Thyroid gland (tissue), 4 donors: Measurements from ENCODE around the gene ITGB4. TPM values are rescaled to one million over a fixed set of nuclear protein-coding genes. Genes with fewer than 3 reads are reported as not detected.

Experiments
- DNase-seq, 2 donors: peaks; one replicate each; pipeline ENCODE4 v3.0.0-alpha.2; 2019
- H3K27ac ChIP-seq, 3 donors: fragments of 200-600 bp; sonication (generic); 1 replicate in 2 of 3; 2 replicates in 1 of 3; pipeline ENCODE4 v1.5.1; 2016 to 2019; ENCODE audit warnings: mild to moderate bottlenecking in 1 of 3, moderate library complexity in 1 of 3
- H3K27me3 ChIP-seq: fragments of 200-600 bp; sonication (generic); one replicate; pipeline ENCODE4 v1.5.1; 2019
- H3K36me3 ChIP-seq, 2 donors: fragments of 200-600 bp; sonication (generic); one replicate each; pipeline ENCODE4 v1.5.1; 2016 to 2019
- H3K4me1 ChIP-seq, 2 donors: fragments of 200-600 bp; sonication (generic); one replicate each; pipeline ENCODE4 v1.5.1; 2017 to 2019
- H3K4me3 ChIP-seq, 3 donors: fragments of 200-600 bp; sonication (generic); replicated peaks in 1 of 3; 1 replicate in 2 of 3; 2 replicates in 1 of 3; pipeline ENCODE4 v1.5.1; 2016; ENCODE audit warnings: mild to moderate bottlenecking in 1 of 3
- H3K9me3 ChIP-seq: fragments of 200-600 bp; sonication (generic); one replicate; pipeline ENCODE4 v1.5.1; 2017
- CTCF ChIP-seq, 6 experiments: fragments of 200-600 bp in 3 of 6; fragments of 450-650 bp in 3 of 6; sonication (generic) in 3 of 6; IDR thresholded peaks; one replicate each; pipeline ENCODE4 v1.5.1; 2016 to 2019; ENCODE audit warnings: antibody characterized with exemption in 6 of 6, mild to moderate bottlenecking in 2 of 6, inconsistent platforms in 1 of 6, moderate library complexity in 1 of 6
- POLR2A ChIP-seq, 2 donors: fragments of 450-650 bp; IDR thresholded peaks; one replicate each; pipeline ENCODE4 v1.6.1; 2017; ENCODE audit warnings: antibody characterized with exemption in 2 of 2, mild to moderate bottlenecking in 2 of 2, moderate library complexity in 1 of 2
- WGBS, 2 donors: methylation state at CpG; one replicate each; pipeline ENCODE4 v1.1.5; 2017; 5-methylcytosine and 5-hydroxymethylcytosine counted together
- intact Hi-C: fragments of 100-400 bp; cut with DNase I; formaldehyde crosslinking; loops from one replicate; pipeline ENCODE4 v1.15.1; 2023
- total RNA-seq, 4 donors: library from RNA; depleted of rRNA; stranded (reverse); fragments of >200 nt; gene quantifications; one replicate each; pipeline ENCODE4 v1.2.3, GENCODE V29; 2016

The ITGB4 gene
- total RNA-seq, 4 donors from 2014 or later, result 19.7 to 27.3 (median 23.1) TPM

GRCh38 chr17:75729351-75729750, 8.1 kb downstream of the ITGB4 start:
- Histone ChIP-seq H3K4me3 (no peak overlapping the region), H3K27me3 (no peaks in the 10 kb centered on the region), H3K36me3 (peaks cover 0 to 3% of the 10 kb centered on the region in 2 donors), H3K4me1 (no peaks in the 10 kb centered on the region), H3K27ac (no peak overlapping the region), H3K9me3 (no peaks in the 10 kb centered on the region)
- 80 to 90% methylated on average over 1 to 7 of the region's 7 CpGs for WGBS, 2 donors
- TF ChIP-seq POLR2A (IDR thresholded peaks at IDR 0.05) (no peak), CTCF (IDR thresholded peaks at IDR 0.05) (no peak)
- no peak for DNase-seq
- intact Hi-C loops, result no loop called here

- Histone ChIP-seq H3K4me1 (no peaks in the 10 kb centered on the region), H3K27ac (no peak overlapping the region), H3K9me3 (no peaks in the 10 kb centered on the region), H3K4me3 (no peak overlapping the region), H3K27me3 (no peaks in the 10 kb centered on the region), H3K36me3 (peaks cover 0 to 3% of the 10 kb centered on the region in 2 donors)
- intact Hi-C loops, result no loop called here
- WGBS, 2 donors, result 90 to 92% methylated on average over 11 to 19 of the region's 24 CpGs
- no peak for TF ChIP-seq CTCF (IDR thresholded peaks at IDR 0.05)
- no peak for TF ChIP-seq POLR2A (IDR thresholded peaks at IDR 0.05)
- DNase-seq, result no peak
Observed at GRCh38 chr17:75730065-75730464, 8.8 kb downstream of the ITGB4 start.

GRCh38 chr17:75731086-75731715, 9.9 kb downstream of the ITGB4 start:
- Histone ChIP-seq H3K4me1 (no peaks in the 10 kb centered on the region), H3K9me3 (no peaks in the 10 kb centered on the region), H3K36me3 (peaks cover 0 to 3% of the 10 kb centered on the region in 2 donors), H3K27ac (no peak overlapping the region), H3K27me3 (no peaks in the 10 kb centered on the region), H3K4me3 (no peak overlapping the region)
- 83 to 94% methylated on average over 10 to 24 of the region's 26 CpGs for WGBS, 2 donors
- TF ChIP-seq CTCF (IDR thresholded peaks at IDR 0.05), result no peak
- intact Hi-C loops, result no loop called here
- DNase-seq, result no peak

- no peak overlapping the region for H3K27ac ChIP-seq
- no peak for TF ChIP-seq POLR2A (IDR thresholded peaks at IDR 0.05)
- TF ChIP-seq CTCF (IDR thresholded peaks at IDR 0.05), result no peak
- H3K4me3 ChIP-seq, result no peak overlapping the region
- intact Hi-C loops, result no loop called here
- H3K27me3 ChIP-seq, result no peaks in the 10 kb centered on the region
- H3K9me3 ChIP-seq, result no peaks in the 10 kb centered on the region
- no peak for DNase-seq
- WGBS, 2 donors, result 91 to 95% methylated on average over 21 to 27 of the region's 31 CpGs
- peaks cover 0 to 3% of the 10 kb centered on the region in 2 donors for H3K36me3 ChIP-seq
- no peaks in the 10 kb centered on the region for H3K4me1 ChIP-seq
Observed at GRCh38 chr17:75731716-75732498, 10.6 kb downstream of the ITGB4 start.

- peaks cover 0 to 3% of the 10 kb centered on the region in 2 donors for H3K36me3 ChIP-seq
- no peaks in the 10 kb centered on the region for H3K9me3 ChIP-seq
- no peak for DNase-seq
- H3K4me1 ChIP-seq, result no peaks in the 10 kb centered on the region
- no peak for TF ChIP-seq POLR2A (IDR thresholded peaks at IDR 0.05)
- no peak for TF ChIP-seq CTCF (IDR thresholded peaks at IDR 0.05)
- no peak overlapping the region for H3K4me3 ChIP-seq
- H3K27me3 ChIP-seq, result no peaks in the 10 kb centered on the region
- no peak overlapping the region for H3K27ac ChIP-seq
- WGBS, 2 donors, result 92 to 93% methylated on average over 17 of the region's 18 CpGs
- intact Hi-C loops, result no loop called here
Observed at GRCh38 chr17:75733471-75733870, 12.2 kb downstream of the ITGB4 start.
